ENCODE measurements around the gene CFAP73.
A peak's percentile ranks its signal among the peaks of the same experiment; 100 is the strongest.

Gene CFAP73

GRCh38 chr12:113145720-113146551 lies 3.6 kb upstream of the CFAP73 start:
- no peak overlapping the region for H3K27ac ChIP-seq (ENCODE audit: low read depth, low read length)
- TF ChIP-seq CTCF (IDR thresholded peaks at IDR 0.05; ENCODE audit: insufficient read depth, low read length, poor library complexity, severe bottlenecking): no peak
- TF ChIP-seq EZH2phosphoT487 (conservative IDR thresholded peaks at IDR 0.05; ENCODE audit: low read length): no peak
- no peaks in the 10 kb centered on the region for H3K27me3 ChIP-seq (ENCODE audit: low read length)
- H3K9ac ChIP-seq (ENCODE audit: low read length): no peak overlapping the region
- H3K4me3 ChIP-seq (ENCODE audit: insufficient read depth, low read length, poor library complexity, severe bottlenecking): no peak overlapping the region
- H3K4me2 ChIP-seq (ENCODE audit: low read depth, low read length, poor library complexity, severe bottlenecking): no peak overlapping the region
- H2AFZ ChIP-seq (ENCODE audit: low read depth, low read length, severe bottlenecking): no peak overlapping the region
- H3K9me3 ChIP-seq (ENCODE audit: insufficient read depth, low read length): no peaks in the 10 kb centered on the region
- H3K9me2 ChIP-seq (replicated peaks; ENCODE audit: insufficient read depth, low read length): no peaks in the 10 kb centered on the region
- no peaks in the 10 kb centered on the region for H3K36me3 ChIP-seq (ENCODE audit: low read length)
- no peaks in the 10 kb centered on the region for H3F3A ChIP-seq (ENCODE audit: insufficient read depth)
- no peaks in the 10 kb centered on the region for H4K20me1 ChIP-seq (ENCODE audit: low read depth, low read length)
- no peaks in the 10 kb centered on the region for H3K79me2 ChIP-seq (ENCODE audit: insufficient read depth, low read length)

DNA sequence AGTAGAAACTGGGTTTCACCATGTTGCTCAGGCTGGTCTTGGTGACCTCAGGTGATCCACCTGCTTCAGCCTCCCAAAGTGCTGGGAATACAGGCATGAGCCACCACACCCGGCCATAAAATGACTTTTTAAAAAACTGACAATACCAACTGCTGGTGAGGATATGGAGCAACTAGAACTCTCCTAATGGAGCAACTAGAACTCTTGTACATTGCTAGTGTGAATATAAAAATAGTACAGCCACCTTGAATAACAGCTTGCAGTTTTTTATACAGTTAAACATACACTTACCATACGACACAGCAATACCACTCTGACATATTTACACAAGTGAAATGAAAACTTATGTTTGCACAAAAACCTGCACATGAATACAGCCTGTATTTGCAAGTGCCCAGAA lies 2.5 kb upstream of the CFAP73 start:
- H3K9ac ChIP-seq (ENCODE audit: low read length): no peak overlapping the region
- peaks cover 3% of the 10 kb centered on the region for H3F3A ChIP-seq (ENCODE audit: insufficient read depth)
- no peak overlapping the region for H3K4me2 ChIP-seq (ENCODE audit: low read depth, low read length, poor library complexity, severe bottlenecking)
- no peaks in the 10 kb centered on the region for H3K79me2 ChIP-seq (ENCODE audit: insufficient read depth, low read length)
- TF ChIP-seq EZH2phosphoT487 (conservative IDR thresholded peaks at IDR 0.05; ENCODE audit: low read length) (no peak), CTCF (IDR thresholded peaks at IDR 0.05; ENCODE audit: insufficient read depth, low read length, poor library complexity, severe bottlenecking) (no peak)
- no peaks in the 10 kb centered on the region for H3K9me3 ChIP-seq (ENCODE audit: insufficient read depth, low read length)
- H3K27me3 ChIP-seq (ENCODE audit: low read length): no peaks in the 10 kb centered on the region
- no peak overlapping the region for H2AFZ ChIP-seq (ENCODE audit: low read depth, low read length, severe bottlenecking)
- no peaks in the 10 kb centered on the region for H4K20me1 ChIP-seq (ENCODE audit: low read depth, low read length)
- H3K4me3 ChIP-seq (ENCODE audit: insufficient read depth, low read length, poor library complexity, severe bottlenecking): no peak overlapping the region
- no peaks in the 10 kb centered on the region for H3K9me2 ChIP-seq (replicated peaks; ENCODE audit: insufficient read depth, low read length)
- no peaks in the 10 kb centered on the region for H3K36me3 ChIP-seq (ENCODE audit: low read length)
- no peak overlapping the region for H3K27ac ChIP-seq (ENCODE audit: low read depth, low read length)

GRCh38 chr12:113151655-113152054 lies 2.1 kb downstream of the CFAP73 start:
- H4K20me1 ChIP-seq (ENCODE audit: low read depth, low read length): no peaks in the 10 kb centered on the region
- no peak overlapping the region for H3K4me2 ChIP-seq (ENCODE audit: low read depth, low read length, poor library complexity, severe bottlenecking)
- no peak overlapping the region for H3K4me3 ChIP-seq (ENCODE audit: insufficient read depth, low read length, poor library complexity, severe bottlenecking)
- no peak for TF ChIP-seq EZH2phosphoT487 (conservative IDR thresholded peaks at IDR 0.05; ENCODE audit: low read length)
- no peak for TF ChIP-seq CTCF (IDR thresholded peaks at IDR 0.05; ENCODE audit: insufficient read depth, low read length, poor library complexity, severe bottlenecking)
- no peaks in the 10 kb centered on the region for H3K9me2 ChIP-seq (replicated peaks; ENCODE audit: insufficient read depth, low read length)
- H3K36me3 ChIP-seq (ENCODE audit: low read length): no peaks in the 10 kb centered on the region
- no peaks in the 10 kb centered on the region for H3K27me3 ChIP-seq (ENCODE audit: low read length)
- peak overlapping the region; percentile 70; the same call in 1 of the 2 replicates for H3K27ac ChIP-seq (ENCODE audit: low read depth, low read length)
- H3K79me2 ChIP-seq (ENCODE audit: insufficient read depth, low read length): no peaks in the 10 kb centered on the region
- no peak overlapping the region for H3K9ac ChIP-seq (ENCODE audit: low read length)
- H3F3A ChIP-seq (ENCODE audit: insufficient read depth): peaks cover 25% of the 10 kb centered on the region
- H3K9me3 ChIP-seq (ENCODE audit: insufficient read depth, low read length): no peaks in the 10 kb centered on the region
- H2AFZ ChIP-seq (ENCODE audit: low read depth, low read length, severe bottlenecking): no peak overlapping the region

Data from SU-DHL-6 (cell line).